Embryonic facial prominence (tissue), 1 donor: Measurements from ENCODE around the gene EME2.

Experiments used
- DNase-seq: peaks from one replicate; pipeline ENCODE4 v3.0.0-alpha.2; 2016; ENCODE audit errors: extremely low spot score

Gene EME2

GRCh38 chr16:1778200-1779179 is 5.9 kb downstream of the EME2 start:
- no peak for DNase-seq

GRCh38 chr16:1779234-1779701 is 6.7 kb downstream of the EME2 start:
- no peak for DNase-seq

GRCh38 chr16:1779741-1780676 is 7.4 kb downstream of the EME2 start:
- no peak for DNase-seq

- DNase-seq: no peak
Measured at GRCh38 chr16:1780677-1781072, 8.1 kb downstream of the EME2 start.

- DNase-seq: no peak
Measured at GRCh38 chr16:1781254-1781653, 8.6 kb downstream of the EME2 start.

- DNase-seq: no peak
Measured at GRCh38 chr16:1781758-1782407, 9.3 kb downstream of the EME2 start.

- DNase-seq: peak; percentile 100
Measured at GRCh38 chr16:1782408-1783264, 10.0 kb downstream of the EME2 start, which contains the start of the genes NUBP2 and SPSB3. TSS of gene NUBP2 (plus strand) at chr16:1782960. CDS start at chr16:1783021, 61 bp downstream. TSS of gene SPSB3 (minus strand) at chr16:1782571. CDS start at chr16:1781483, 1,088 bp downstream.

- no peak for DNase-seq
Measured at GRCh38 chr16:1784977-1785845, 12.6 kb downstream of the EME2 start.

GRCh38 chr16:1785846-1786170 is 13.2 kb downstream of the EME2 start:
- no peak for DNase-seq

GRCh38 chr16:1786242-1787055 is 13.8 kb downstream of the EME2 start:
- DNase-seq: no peak

- no peak for DNase-seq
Measured at GRCh38 chr16:1787056-1787321, 14.4 kb downstream of the EME2 start.

GRCh38 chr16:1787322-1788094 is 14.9 kb downstream of the EME2 start:
- no peak for DNase-seq

GRCh38 chr16:1788095-1788707 is 15.6 kb downstream of the EME2 start:
- no peak for DNase-seq

GRCh38 chr16:1788708-1789100 is 16.1 kb downstream of the EME2 start:
- DNase-seq: no peak

- DNase-seq: no peak
Measured at GRCh38 chr16:1789643-1790045, 17.0 kb downstream of the EME2 start.

GRCh38 chr16:1790261-1790610 is 17.6 kb downstream of the EME2 start:
- no peak for DNase-seq

GRCh38 chr16:1790611-1791255 is 18.1 kb downstream of the EME2 start:
- DNase-seq: no peak
